HG02678 (cell line): ENCODE results near the gene MEGF6.

Experiments used
- ATAC-seq: cut with Tn5 transposase; IDR thresholded peaks from one replicate; pipeline ENCODE4 v1.9.1; 2021; ENCODE audit warnings: mild to moderate bottlenecking, moderate library complexity; ENCODE audit not compliant: unreplicated experiment

Gene MEGF6

DNA sequence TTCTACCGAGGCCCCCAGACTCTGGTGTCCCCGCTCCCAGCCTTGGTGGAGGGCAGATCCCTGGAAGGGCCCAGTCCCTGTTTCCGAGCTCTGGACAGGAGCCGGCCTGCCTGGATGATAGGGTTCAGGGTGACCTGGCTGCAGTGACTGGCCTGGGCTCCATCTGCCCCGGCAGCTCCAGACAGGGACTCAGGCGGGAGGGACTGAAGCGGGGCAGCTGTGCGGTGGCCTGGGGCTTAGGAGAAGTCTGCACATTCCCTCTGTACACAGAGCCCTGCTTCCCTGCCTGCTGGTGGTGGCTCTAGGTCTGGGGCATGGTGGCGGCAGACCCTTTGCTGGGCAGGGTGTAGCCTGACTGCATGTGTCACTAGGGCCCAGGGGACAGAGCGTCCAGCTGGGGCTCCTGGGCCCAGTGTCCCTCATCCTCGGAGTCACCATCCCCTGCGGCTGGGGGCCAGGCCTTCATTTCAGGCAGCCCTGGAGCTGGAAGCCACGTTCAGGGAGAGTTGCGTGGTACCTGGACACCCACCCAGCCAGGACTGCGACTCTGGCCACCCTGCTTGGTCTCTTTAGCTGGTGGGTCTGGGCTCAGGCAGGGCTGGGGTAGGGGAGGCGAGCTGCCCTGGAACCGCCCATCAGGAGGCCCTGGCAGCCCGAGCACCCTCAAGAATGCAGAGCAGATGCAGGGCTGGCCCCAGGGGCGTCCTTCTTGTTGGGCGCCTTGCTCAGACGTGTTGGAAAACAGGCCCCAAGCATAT lies 147.2 kb downstream of the MEGF6 start:
- ATAC-seq: no peak

- ATAC-seq: no peak
Observed at GRCh38 chr1:3463408-3463863, 147.9 kb downstream of the MEGF6 start.

- no peak for ATAC-seq
Observed at GRCh38 chr1:3463013-3463385, 148.3 kb downstream of the MEGF6 start.

DNA sequence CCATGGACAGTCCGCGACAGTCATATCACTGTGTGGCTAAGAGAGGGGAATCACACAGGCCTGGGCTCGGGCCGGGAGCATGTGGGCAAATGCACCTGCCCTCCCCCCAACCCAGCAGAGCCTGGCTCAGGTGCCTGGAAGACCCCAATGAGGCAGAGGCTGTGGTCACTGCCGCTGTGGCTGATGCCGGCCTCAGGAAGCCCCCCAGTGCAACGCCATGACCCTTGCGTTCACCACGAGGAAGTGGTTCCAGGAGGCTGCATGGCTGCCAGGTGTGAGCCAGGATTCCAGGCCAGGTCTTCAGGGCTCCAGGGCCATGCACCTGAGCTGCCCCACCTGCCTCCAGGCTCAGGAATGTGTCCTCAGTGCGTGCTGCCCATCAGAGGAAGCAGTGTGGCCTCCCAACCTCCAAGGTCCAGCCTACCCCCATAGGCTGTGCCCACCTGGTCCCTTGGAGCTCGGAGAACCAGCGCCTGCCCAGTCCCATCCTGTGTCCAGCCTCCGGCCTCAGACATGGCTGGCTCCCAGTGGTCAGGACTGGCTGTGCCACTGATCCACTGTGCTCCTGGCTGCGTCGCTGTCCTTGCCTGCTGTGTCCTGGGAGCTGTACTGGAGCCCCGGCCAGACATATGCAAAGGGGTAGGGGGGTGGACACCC lies 148.8 kb downstream of the MEGF6 start:
- ATAC-seq: no peak

GRCh38 chr1:3461934-3462275 lies 149.4 kb downstream of the MEGF6 start:
- ATAC-seq: no peak

DNA sequence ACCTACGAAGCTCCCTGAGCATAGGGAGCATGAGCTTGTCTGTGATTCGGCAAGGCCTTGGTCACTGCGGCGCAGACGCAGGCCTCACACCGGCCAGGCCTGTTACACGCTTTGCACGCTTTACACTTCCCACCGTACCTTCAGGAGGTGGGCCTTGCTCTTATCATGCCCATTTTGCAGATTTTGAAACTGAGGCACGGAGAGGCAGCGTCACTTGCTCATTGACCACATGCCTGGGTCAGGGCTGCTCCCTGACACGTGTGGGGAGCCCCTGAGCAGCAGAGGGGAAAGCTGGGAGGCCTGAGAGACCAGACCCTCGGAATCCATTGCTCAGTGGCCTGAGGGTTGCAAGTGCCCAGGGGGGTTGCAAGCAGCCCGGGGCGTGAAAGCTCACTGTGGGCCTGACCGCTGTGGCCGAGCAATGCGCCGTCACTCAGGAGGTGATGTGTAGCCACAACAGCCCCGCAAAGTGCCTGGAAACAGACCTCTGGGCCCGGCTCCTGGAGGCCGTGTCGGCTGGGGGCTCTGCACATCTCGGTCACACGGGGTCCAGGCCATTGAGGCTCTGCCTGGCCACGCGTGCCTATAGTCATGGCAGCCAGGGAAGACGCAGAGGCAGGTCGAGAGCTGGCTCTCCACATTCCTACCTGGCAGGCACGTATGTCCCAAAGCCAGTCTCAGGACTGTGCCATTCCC lies 149.9 kb downstream of the MEGF6 start:
- ATAC-seq: no peak

DNA sequence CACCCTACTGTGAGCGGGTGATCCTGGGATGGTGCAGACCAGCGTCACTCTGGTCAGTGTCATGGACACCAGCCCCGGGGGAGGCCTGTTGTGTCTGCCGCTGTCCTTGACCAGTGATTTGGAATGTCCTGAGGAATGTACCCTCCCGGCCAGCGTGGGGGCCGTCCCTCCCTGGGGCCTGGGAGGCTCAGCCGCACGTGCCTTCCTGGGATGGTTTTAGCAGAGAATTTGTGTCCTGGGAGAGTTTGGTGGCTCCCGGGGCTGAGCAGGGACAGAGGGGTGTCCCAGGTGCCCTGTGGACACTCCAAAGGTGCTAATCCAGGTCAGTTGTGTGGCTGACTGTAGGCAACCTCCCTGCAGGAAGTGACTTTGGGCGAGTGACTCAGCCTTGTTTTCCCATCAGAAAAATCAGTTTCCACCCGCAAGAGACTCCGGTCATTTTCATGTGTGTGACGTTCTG lies 150.6 kb downstream of the MEGF6 start:
- no peak for ATAC-seq

GRCh38 chr1:3459940-3460671 lies 151.2 kb downstream of the MEGF6 start:
- no peak for ATAC-seq

DNA sequence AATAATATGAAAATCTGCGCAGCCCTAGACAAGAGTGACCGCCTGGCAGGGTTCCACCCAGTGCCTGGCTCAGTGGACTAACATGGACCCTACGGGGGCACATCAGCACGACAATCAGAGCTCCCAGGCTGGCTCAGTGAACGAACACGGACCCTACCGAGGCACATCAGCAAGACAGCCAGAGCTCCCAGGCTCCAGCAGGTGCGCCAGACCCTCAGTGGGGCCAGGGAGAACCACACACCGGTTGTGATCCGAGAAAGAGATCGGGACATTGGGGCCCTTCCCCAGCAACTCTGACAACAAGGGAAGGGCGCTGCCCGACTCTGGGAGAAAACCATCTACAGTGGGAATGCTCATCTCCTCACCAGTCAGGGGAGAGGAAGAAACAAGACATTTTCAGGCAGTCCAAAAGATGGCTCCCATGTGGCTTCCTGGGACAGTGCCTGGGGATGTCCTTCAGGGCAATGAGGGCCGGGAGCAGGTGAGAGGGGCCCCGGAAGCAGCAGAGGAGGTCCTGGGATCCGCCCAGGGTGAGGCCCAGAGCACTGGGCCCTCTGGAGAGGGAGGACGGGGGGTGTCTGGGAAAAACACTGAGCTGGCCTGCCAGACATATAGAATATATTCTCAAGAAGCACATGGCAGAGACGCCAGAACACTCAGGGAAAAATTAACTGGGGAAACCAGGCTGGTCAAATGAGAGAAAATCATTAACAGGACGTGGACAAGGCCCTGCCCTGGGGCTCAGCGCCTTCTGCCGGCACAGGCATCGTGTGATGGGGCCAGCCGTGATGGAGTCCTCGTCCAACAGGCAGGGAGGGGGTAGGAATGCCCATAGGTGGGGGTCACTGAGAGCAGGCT lies 152.0 kb downstream of the MEGF6 start:
- ATAC-seq: no peak

DNA sequence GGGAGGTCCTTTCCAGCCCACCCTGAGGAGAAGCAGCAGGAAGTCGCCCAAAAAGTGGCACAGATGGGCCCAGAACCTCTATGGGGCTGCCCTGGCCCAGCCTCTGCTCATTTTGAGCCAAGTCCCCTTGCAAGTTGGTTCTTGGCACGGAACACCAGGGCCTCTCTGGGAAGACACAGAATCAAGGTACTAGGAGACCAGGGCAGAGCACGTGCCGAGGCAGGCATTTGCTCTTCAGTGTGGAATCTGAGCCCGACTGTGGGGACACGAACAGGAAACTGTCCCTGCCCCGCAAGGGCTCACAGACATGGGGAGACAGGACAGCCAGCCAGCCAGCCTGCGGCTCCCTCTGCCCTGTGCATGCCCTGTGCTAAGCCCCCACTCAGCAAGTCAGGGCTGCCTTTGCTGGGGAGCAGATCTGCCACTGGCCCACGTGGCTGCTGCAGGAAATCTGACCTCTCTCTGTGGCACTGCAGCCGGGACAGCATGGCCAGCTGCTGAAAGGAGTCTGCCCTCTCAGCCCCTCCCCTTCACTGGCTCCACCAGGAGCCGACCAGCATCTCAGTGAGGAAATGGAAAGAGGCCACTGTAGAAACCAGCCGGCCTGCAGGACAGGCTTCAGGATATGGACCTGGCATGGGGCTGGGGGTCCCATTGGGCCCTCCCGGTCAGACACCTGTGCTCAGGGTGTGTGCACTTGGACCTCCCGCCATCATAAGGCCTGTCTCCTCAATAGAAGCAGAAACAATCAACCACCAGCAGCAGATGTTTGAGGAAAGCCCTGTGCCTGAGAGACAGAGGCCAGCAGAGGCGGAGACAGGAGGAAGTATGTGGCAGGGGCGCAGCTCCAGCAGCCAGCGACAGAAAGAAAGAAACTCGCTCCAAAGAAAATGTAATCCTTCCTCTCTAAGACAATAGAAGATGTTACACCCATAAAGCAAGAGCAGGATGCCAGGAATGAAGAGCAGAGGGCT lies 153.1 kb downstream of the MEGF6 start:
- no peak for ATAC-seq

DNA sequence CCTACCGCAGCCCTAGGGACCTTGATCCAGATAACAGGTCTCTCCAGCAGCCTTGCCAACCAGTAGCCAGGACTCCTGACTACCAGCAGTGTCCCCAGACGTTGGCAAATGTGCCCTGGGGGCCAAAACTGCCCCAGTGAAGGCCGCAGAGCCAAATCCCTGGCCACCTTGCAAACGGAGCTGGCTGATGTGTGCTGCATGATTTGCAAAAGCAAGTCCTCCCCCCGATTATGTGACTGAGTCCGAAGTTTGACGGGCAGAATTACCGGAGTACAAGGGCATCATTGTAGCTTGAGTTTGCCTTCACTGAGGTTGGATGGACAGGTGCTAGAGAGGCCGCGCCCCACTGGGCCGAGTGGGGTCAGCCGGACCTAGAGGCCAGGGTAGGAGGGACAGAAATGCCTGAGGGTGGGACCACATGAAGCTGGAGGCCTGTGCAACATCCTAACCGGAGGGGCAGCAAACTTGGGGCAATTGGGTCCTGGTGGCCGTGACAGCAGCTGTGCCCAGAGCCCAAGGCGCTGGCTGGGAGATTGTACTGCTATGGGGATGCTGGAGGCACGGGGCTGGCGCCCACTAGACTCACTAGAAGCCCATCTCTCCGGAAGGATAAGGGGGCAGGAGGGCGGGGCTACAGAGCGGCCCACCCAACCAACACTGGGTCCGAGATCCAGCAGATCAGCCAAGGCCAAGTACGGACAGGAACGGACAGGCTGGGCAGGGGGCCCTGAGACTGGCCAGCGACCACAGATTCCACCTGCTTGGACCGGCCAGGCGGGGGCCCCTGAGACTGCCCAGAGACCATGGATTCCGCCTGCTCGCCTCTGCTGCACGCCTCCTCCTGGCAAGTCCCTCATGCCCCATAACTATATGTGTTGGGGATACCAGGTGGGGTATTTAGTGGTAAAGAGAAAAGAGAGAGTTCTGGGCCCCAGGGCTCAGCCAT lies 154.1 kb downstream of the MEGF6 start:
- ATAC-seq: no peak

GRCh38 chr1:3456449-3456963 lies 154.8 kb downstream of the MEGF6 start:
- ATAC-seq: no peak

- no peak for ATAC-seq
Observed at GRCh38 chr1:3455670-3456448, 155.4 kb downstream of the MEGF6 start.

GRCh38 chr1:3454811-3455618 lies 156.3 kb downstream of the MEGF6 start:
- no peak for ATAC-seq

DNA sequence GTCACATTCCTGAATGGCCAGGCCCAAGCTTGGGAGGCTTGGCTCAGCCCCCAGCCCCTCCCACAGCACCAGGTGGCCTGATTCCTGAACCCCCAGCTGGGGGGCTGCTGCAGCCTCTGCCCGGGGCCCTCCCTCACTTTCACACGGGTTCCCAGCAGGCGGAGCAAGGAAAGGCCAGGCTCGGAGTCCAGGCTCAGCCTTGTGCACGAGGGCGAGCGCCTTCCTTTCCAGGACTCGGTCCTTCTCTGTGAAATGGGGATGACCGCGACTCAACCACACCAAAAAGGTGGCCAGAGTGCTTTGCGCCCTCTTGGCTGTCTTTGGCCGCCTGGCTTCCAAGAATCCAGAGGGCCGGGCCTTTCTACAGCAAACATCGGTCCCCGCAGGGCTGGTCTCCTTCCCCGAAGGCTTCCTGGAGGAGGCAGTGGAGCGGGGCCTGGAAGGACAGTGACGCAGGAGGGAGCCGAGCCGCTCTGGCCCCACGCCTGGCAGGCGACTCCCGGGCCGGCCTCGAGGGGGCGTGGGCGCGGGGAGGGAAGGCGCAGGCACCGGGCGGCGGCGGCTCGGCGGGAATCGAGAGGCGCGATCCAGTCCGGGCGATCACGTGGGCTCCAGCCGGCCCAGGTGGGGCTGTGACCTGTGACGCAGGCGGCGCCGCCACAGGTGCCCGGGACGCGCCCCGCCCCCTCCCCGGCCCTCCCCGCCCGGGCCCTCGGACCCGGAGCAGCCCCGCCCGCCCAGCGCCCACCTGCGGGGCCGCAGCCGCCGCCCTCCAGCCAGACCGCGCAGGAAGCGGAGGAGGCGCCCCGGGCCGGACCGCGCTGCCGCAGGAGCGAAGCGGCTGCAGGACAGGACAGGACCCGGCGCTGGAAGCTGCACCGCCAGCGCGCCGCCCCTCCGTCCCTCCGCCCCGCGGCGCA lies 157.2 kb downstream of the MEGF6 start, which contains the start of gene ARHGEF16:
TSS of gene ARHGEF16 (plus strand) at position 775 of the 920 bp plus-strand sequence. CDS start 8,420 bp downstream, outside the sequence.
- ATAC-seq: no peak
